ENCODE measurements around the gene GPC2.
"Not testable (repeated sequence)": the region's sequence is repeated elsewhere in the genome, so short reads cannot be mapped to it uniquely, and the experiment has no call there.

Gene GPC2

DNA sequence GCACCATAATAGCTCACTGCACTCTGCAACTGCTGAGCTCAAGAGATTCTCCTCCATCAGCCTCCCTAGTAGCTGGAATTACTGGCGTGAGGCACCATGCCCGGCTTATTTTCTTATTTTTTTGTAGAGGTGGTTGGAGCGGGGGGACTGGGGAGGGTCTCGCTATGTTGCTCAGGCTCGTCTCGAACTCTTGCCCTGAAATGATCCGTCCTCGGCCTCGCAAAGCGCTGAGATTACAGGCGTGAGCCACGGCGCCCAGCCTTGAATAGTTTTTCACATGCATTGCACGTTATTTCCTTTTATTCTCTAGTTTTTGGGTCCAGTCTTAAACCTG is 29.0 kb downstream of the GPC2 start:
- TF ChIP-seq, protein P1, sequence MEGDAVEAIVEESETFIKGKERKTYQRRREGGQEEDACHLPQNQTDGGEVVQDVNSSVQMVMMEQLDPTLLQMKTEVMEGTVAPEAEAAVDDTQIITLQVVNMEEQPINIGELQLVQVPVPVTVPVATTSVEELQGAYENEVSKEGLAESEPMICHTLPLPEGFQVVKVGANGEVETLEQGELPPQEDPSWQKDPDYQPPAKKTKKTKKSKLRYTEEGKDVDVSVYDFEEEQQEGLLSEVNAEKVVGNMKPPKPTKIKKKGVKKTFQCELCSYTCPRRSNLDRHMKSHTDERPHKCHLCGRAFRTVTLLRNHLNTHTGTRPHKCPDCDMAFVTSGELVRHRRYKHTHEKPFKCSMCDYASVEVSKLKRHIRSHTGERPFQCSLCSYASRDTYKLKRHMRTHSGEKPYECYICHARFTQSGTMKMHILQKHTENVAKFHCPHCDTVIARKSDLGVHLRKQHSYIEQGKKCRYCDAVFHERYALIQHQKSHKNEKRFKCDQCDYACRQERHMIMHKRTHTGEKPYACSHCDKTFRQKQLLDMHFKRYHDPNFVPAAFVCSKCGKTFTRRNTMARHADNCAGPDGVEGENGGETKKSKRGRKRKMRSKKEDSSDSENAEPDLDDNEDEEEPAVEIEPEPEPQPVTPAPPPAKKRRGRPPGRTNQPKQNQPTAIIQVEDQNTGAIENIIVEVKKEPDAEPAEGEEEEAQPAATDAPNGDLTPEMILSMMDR (IDR thresholded peaks at IDR 0.05; ENCODE audit: extremely low read depth, missing control alignments): no peak
- DNase-seq (ENCODE audit: low spot score): no peak

DNA sequence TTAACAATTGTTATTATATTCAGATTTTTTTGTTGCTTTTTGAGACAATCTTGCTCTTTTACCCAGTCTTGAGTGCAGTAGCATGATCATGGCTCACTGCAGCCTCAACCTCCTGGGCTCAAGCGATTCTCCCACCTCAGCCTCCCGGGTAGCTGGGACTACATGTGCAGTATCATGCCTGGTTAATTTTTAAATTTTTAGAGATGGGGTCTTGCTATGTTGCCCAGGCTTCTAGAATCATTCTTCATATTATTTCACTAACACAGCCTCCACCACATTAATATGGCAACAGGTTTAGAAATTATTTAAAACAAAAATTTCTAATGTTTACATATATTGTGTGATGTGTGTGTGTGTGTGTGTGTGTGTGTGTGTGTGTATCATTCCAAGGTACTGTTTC is 29.9 kb downstream of the GPC2 start:
- DNase-seq (ENCODE audit: low spot score): no peak
- TF ChIP-seq, protein P1 (IDR thresholded peaks at IDR 0.05; ENCODE audit: extremely low read depth, missing control alignments): no peak

DNA sequence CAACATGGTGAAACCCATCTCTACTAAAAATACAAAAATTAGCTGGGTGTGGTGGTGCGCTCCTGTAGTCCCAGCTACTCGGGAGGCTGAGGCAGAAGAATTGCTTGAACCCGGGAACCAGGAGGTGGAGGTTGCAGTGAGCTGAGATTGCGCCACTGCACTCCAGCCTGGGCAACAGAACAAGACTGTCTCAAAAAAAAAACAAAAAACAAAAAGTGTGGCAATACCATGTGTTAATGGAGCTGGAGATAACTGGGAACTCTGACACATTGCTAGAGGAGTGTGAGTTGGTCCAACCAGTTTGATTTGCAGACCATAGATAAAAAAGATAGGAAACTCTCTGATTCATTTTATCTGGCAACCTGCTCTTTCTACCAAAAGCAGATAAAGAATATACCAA is 30.8 kb downstream of the GPC2 start:
- DNase-seq (ENCODE audit: low spot score): not testable (repeated sequence)

DNA sequence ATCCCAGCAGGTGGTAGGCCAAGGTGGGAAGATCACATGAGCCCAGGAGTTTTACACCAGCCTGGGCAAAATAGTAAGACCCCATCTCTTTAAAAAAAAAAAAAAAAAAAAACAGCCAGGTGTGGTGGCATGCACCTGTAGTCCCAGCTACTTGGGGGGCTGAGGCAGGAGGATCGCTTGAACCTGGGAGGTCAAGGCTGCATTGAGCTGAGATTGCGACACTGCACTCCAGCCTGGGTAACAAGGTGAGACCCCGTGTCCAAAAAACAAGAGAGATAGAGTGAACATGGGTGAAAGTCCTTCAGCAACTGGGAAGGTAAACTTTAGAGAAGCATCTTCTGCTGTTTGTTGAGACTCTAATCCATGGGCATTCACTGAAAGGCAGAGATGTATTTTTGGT is 34.7 kb downstream of the GPC2 start:
- DNase-seq (ENCODE audit: low spot score): no peak
- TF ChIP-seq, protein P1 (IDR thresholded peaks at IDR 0.05; ENCODE audit: extremely low read depth, missing control alignments): no peak

DNA sequence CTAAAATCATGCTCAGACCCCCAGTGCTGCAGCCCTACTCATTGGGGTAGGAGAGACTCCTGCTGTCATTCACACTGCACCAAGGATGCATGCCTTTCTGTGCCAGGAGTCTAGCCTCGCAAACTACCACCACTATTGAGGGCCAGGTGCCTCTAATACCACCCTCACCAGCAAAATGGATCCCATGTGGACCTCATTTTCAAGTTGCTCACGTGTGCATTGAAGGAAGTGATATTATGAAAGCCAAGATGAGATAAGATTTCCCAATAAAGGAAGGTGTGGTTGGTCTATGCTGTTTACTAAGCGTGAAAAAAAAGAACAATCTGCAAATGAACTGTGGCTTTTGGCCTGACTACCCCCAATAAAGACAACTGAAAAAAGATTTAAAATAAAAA is 35.6 kb downstream of the GPC2 start:
- TF ChIP-seq, protein P1 (IDR thresholded peaks at IDR 0.05; ENCODE audit: extremely low read depth, missing control alignments): no peak
- DNase-seq (ENCODE audit: low spot score): no peak

DNA sequence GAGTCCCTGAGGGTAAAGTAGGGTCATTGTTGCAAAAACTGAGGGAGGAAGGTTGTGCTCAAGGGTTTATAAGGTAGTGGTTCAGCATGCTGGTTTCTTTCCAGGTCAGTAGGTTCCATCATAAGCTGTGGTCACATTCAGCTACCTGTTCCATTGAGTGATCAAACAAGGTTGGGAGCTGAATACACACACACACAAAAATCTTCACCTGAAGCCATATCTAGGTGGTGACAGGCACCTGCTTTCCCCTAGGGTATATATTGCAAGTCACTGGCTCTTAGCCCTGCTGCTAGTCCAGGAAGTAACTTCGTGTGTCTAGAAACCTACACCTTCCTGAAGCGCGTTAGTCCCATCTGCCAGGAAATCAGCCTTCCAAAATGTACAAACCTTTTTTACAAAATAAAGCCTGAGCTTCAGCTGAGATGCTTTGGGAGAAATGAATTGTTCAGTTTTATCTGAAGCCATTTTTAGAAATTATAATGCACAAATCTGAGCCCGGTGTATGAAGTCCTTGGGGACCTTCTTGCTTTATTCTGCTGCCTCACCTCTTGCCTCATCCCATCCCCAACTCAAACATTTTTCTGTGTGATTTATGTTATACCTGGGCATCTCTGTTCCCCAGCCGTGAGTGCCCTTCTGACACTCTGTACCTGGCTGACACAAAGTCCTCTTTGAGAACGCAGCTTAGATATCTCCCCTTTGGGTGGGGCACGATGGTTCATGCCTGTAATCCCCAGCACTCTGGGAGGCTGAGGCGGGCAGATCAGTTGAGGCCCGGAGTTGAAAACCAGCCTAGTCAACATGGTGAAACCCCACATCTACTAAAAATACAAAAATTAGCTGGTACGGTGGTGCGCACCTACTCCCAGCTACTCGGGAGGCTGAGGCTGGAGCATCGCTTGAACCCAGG is 39.1 kb downstream of the GPC2 start:
- DNase-seq (ENCODE audit: low spot score): no peak
- TF ChIP-seq, protein P1 (IDR thresholded peaks at IDR 0.05; ENCODE audit: extremely low read depth, missing control alignments): no peak

DNA sequence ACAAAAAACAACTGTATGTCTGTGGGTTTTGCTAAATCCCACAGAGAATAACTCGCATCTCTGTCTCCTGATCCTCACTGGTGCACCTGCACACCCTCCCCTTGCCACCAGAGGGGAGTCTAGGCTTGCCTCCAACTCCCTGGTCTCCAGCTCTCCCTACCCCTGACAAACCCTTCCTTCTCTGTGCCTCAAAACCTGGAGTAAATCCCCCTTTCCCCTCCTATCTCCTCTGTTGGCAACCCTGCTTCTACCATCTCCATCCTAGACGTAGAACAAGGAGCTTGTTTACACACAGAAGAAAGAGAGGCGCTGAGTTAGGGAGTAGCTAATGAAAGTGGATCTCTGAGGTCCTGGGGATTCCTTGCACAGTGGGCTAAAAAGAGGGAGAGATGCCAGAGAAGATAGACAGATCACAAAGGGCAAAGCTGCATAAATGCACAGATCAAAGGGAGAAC is 44.5 kb downstream of the GPC2 start:
- peak; percentile 78 for DNase-seq (ENCODE audit: low spot score)
- TF ChIP-seq, protein P1 (IDR thresholded peaks at IDR 0.05; ENCODE audit: extremely low read depth, missing control alignments): peak; percentile 92

DNA sequence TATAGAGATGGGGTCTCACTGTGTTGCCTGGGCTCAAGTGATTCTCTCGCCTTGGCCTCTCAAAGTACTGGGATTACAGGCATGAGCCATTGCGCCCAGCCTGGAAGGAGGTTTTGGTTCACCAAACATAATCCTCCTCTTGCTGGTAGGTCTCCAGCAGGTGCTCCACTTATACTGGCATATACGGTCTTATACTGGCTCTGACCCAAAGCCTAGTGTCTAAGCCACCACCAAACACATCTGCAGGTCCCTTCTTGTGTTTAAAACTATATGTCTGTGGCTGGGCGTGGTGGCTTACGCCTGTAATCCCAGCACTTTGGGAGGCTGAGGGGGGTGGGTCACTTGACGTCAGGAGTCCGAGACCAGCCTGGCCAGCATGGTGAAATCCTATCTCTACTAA is 45.1 kb downstream of the GPC2 start:
- DNase-seq (ENCODE audit: low spot score): no peak
- TF ChIP-seq, protein P1 (IDR thresholded peaks at IDR 0.05; ENCODE audit: extremely low read depth, missing control alignments): no peak
